ENCODE measurements around the gene VGLL4. TPM values are rescaled to one million over a fixed set of nuclear protein-coding genes. Genes with fewer than 3 reads are reported as not detected.
A peak's percentile ranks its signal among the peaks of the same experiment; 100 is the strongest.

VGLL4 gene
- total RNA-seq, 2 donors from 2014 or later = 57.7 to 63.7 TPM

DNA sequence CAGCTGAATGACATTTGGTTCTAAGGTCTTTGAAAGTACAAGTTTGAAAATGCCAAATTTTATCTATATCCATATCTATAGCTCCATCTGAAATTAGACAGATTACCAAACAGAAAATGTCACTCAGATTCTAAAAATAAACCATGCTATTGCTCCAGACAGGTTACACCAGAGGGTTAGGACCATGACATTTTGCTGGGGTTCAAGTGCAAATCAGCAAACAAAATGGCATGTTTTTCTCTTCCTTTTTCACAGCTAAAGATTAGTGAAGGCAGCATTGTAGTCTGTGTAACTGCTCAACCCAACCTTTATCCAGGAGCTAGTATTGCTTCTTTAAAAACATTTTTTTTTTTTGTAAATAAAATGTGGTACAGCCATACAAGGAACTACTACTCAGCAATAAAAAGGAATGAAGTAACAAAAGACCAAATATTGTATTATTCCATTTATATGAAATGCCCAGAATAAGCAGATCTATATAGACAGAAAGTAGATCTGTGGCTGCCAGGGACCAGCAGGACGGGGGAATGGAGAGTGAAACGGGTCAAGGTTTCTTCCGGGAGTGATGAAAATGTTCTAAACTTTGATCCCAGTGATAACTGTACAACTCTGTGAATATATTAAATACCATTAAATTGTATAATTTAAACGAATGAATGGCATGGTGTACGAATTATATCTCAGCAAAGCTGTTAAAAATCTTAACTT, 18.2 kb downstream of the VGLL4 start:
- H3K27ac ChIP-seq = peak overlapping the region; percentile 19
- intact Hi-C loops (cut with DNase I) = no loop called here
- no peaks in the 10 kb centered on the region for H3K27me3 ChIP-seq
- H3K9me3 ChIP-seq = no peaks in the 10 kb centered on the region
- H3K4me1 ChIP-seq = peaks cover 22% of the 10 kb centered on the region
- no peak for DNase-seq
- no peak overlapping the region for H3K4me3 ChIP-seq
- no peaks in the 10 kb centered on the region for H3K36me3 ChIP-seq
- TF ChIP-seq, protein P1, sequence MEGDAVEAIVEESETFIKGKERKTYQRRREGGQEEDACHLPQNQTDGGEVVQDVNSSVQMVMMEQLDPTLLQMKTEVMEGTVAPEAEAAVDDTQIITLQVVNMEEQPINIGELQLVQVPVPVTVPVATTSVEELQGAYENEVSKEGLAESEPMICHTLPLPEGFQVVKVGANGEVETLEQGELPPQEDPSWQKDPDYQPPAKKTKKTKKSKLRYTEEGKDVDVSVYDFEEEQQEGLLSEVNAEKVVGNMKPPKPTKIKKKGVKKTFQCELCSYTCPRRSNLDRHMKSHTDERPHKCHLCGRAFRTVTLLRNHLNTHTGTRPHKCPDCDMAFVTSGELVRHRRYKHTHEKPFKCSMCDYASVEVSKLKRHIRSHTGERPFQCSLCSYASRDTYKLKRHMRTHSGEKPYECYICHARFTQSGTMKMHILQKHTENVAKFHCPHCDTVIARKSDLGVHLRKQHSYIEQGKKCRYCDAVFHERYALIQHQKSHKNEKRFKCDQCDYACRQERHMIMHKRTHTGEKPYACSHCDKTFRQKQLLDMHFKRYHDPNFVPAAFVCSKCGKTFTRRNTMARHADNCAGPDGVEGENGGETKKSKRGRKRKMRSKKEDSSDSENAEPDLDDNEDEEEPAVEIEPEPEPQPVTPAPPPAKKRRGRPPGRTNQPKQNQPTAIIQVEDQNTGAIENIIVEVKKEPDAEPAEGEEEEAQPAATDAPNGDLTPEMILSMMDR (IDR thresholded peaks at IDR 0.05) = no peak
- H3K9ac ChIP-seq (ENCODE audit: low read depth in 2 of 2, low read length in 2 of 2) = no peak overlapping the region

DNA sequence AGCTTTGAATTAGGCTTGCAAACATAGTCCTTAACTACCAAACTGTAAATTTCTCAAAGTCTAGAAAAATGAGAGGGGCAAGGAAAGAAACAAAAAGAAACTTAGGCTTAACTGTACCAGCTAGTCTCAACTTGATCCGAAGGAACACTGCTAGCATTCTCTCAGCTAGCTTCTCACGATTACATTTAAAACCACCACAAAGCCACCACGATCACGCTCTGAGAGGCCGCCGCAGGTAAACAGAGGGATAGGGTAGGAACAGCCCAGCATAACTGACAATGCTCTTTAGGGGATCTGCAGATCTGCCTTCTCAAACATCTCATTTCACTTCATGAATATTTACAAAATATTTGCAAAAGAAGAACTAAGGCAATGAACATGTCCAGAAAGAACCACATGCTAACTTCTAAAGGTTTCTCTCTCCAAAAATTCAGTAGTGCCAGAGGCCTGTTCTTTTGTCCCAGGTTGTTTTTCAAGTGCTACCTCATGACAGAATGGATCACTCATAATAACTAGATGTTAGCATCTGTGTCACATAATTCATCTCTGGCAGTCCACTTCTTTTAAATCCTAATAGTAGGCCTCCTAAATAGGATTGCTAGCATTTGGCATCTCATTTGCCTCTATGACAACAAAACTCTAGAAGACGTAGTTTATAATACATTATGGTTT, 18.9 kb downstream of the VGLL4 start:
- Histone ChIP-seq H3K27me3 (no peaks in the 10 kb centered on the region), H3K27ac (peak overlapping the region; percentile 4), H3K9ac (ENCODE audit: low read depth in 2 of 2, low read length in 2 of 2) (no peak overlapping the region), H3K36me3 (no peaks in the 10 kb centered on the region), H3K4me3 (no peak overlapping the region), H3K9me3 (no peaks in the 10 kb centered on the region), H3K4me1 (peaks cover 18% of the 10 kb centered on the region)
- TF ChIP-seq, protein P1 (IDR thresholded peaks at IDR 0.05) = no peak
- no peak for DNase-seq
- intact Hi-C loops (cut with DNase I) = no loop called here

DNA sequence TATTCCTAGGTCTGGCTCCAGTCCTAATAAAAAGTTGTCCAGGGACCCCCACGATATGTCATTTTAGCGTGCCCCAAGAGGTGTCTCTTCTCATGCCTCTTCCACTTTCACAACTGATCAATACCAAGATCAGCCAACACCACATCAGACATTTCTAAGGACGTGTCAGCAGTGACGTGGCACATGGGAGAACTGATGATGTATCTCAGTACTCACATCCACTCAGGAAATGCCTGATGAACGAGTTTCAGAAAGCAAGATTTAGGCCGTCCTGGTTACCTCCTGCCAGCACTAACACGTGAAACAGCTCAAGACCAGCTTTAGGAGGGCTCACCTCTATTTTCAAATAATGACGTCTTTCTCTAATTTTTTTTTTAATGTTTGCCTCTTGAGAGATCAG, 19.6 kb downstream of the VGLL4 start:
- no peak overlapping the region for H3K27ac ChIP-seq
- H3K4me1 ChIP-seq = peaks cover 22% of the 10 kb centered on the region

DNA sequence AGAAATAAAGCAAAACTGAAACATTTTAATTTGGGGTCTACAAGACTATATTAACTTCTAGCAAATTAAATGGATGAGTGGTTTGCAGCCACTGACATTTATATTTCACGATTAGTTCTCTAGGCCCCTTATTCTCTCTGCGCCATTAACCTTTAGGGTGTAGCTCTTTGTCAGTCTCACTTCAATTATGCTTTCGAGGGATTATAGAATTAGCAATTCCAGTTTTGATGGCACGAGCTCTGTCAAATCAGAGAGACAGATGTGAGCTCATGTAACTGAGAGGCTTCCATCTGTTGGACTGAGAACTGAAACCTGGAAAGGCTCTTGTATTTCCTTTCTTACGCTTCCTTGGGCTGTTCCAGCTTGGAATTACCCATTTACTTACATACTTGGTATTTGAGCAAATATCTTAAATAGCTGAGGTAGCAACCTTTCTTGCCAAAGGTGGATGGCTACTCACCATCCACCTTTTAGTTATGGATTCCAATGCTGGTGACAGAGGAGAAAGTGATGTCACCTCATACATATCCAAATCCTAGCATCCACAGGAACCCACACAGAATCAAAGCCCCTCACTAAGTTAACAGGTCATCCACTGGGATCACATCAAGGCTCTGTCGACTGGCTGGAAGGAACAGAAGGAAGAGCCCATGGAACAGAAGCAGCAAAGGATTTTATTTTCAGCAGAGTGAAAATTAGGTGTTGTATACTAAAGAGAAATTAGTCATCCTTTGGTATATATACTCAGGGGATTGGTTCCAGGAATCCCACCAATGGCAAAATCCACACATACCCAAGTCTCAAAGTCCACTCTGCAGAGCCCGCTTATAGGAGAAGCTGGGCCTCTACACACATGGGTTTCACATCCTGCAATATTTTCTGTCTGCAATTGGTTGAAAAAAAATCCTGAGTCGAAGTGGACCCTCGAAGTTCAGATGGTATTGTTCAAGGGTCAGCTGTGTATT, 20.8 kb downstream of the VGLL4 start:
- no peak overlapping the region for H3K27ac ChIP-seq
- H3K4me3 ChIP-seq = no peak overlapping the region
- H3K9me3 ChIP-seq = no peaks in the 10 kb centered on the region
- peaks cover 22% of the 10 kb centered on the region for H3K4me1 ChIP-seq
- TF ChIP-seq, protein P1 (IDR thresholded peaks at IDR 0.05) = no peak
- DNase-seq = no peak
- H3K36me3 ChIP-seq = no peaks in the 10 kb centered on the region
- no peak overlapping the region for H3K9ac ChIP-seq (ENCODE audit: low read depth in 2 of 2, low read length in 2 of 2)
- no peaks in the 10 kb centered on the region for H3K27me3 ChIP-seq
- intact Hi-C loops (cut with DNase I) = no loop called here

More for the DNA sequence above, 19.6 kb downstream of the VGLL4 start:
- no peak overlapping the region for H3K9ac ChIP-seq (ENCODE audit: low read depth in 2 of 2, low read length in 2 of 2)
- H3K27me3 ChIP-seq = no peaks in the 10 kb centered on the region
- no peak overlapping the region for H3K4me3 ChIP-seq
- TF ChIP-seq, protein P1 (IDR thresholded peaks at IDR 0.05) = no peak
- no peaks in the 10 kb centered on the region for H3K36me3 ChIP-seq
- intact Hi-C loops (cut with DNase I) = no loop called here
- no peak for DNase-seq
- H3K9me3 ChIP-seq = no peaks in the 10 kb centered on the region

DNA sequence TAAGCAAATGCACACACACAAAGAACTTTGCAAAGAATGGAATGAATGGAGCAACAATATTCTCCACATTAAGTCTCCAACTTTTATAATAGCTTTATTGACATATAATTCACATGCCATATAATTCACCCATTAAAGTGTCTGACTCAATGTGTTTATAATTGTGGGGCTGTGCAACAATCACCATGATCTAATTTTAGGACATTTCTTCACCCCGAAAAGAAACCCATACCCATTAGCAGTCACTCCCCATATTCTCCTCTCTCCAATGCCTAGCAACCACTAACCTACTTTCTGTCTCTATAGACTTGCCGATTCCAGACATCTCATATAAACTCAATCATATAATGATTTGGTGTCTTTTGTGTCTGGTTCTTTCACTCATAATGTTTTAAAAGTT, 22.6 kb downstream of the VGLL4 start:
- DNase-seq = no peak
- intact Hi-C loops (cut with DNase I) = no loop called here
- Histone ChIP-seq H3K27ac (no peak overlapping the region), H3K27me3 (no peaks in the 10 kb centered on the region), H3K9me3 (no peaks in the 10 kb centered on the region), H3K36me3 (no peaks in the 10 kb centered on the region), H3K4me1 (peaks cover 17% of the 10 kb centered on the region), H3K4me3 (no peak overlapping the region), H3K9ac (ENCODE audit: low read depth in 2 of 2, low read length in 2 of 2) (no peak overlapping the region)
- TF ChIP-seq, protein P1 (IDR thresholded peaks at IDR 0.05) = no peak
